Karpas-422 (cell line): ENCODE data around the gene FBXO24. TPM values are rescaled to one million over a fixed set of nuclear protein-coding genes. Genes with fewer than 3 reads are reported as not detected.
A peak's percentile ranks its signal among the peaks of the same experiment; 100 is the strongest.

Experiments
- DNase-seq: peaks from one replicate; pipeline ENCODE4 v3.0.0-alpha.2; 2015
- H2AFZ ChIP-seq: fragments of 200-600 bp; sonication (generic); 2 replicates; pipeline ENCODE4 v1.6.1; 2014; ENCODE audit warnings: antibody characterized with exemption, low read length, mixed read lengths
- H3K27ac ChIP-seq: fragments of 200-600 bp; sonication (generic); 2 replicates; pipeline ENCODE4 v1.5.1; 2014; ENCODE audit warnings: mild to moderate bottlenecking, low read length, moderate library complexity
- H3K27me3 ChIP-seq: fragments of 200-600 bp; sonication (generic); 2 replicates; pipeline ENCODE4 v1.6.1; 2014; ENCODE audit warnings: low read length, mixed read lengths
- H3K36me3 ChIP-seq: fragments of 200-600 bp; sonication (generic); 2 replicates; pipeline ENCODE4 v1.6.1; 2014; ENCODE audit warnings: low read length, mixed read lengths; ENCODE audit not compliant: insufficient read depth
- H3K4me1 ChIP-seq: fragments of 200-600 bp; sonication (generic); 2 replicates; pipeline ENCODE4 v1.6.1; 2014; ENCODE audit warnings: mild to moderate bottlenecking, low read length, mixed read lengths
- H3K4me2 ChIP-seq: fragments of 200-600 bp; sonication (generic); 2 replicates; pipeline ENCODE4 v1.6.1; 2014; ENCODE audit warnings: low read length, low read depth, mild to moderate bottlenecking; ENCODE audit not compliant: poor library complexity, severe bottlenecking
- H3K4me3 ChIP-seq: fragments of 200-600 bp; sonication (generic); 2 replicates; pipeline ENCODE4 v1.5.1; 2014; ENCODE audit warnings: mild to moderate bottlenecking, antibody characterized with exemption, low read length, mixed read lengths
- H3K79me2 ChIP-seq: fragments of 200-600 bp; sonication (generic); 2 replicates; pipeline ENCODE4 v1.6.1; 2014; ENCODE audit warnings: mild to moderate bottlenecking, low read length, mixed read lengths
- H3K9ac ChIP-seq: fragments of 200-600 bp; sonication (generic); 2 replicates; pipeline ENCODE4 v1.6.0; 2014; ENCODE audit warnings: low read length
- H3K9me2 ChIP-seq: fragments of 200-600 bp; sonication (generic), shearing (Covaris generic); replicated peaks from 2 replicates; pipeline ENCODE4 v1.6.0; 2014; ENCODE audit warnings: mild to moderate bottlenecking, low read length, moderate library complexity; ENCODE audit not compliant: insufficient read depth
- H3K9me3 ChIP-seq: fragments of 300-700, 200-600 bp; sonication (generic); 2 replicates; pipeline ENCODE4 v1.6.1; 2014; ENCODE audit warnings: low read length, mixed read lengths
- H4K20me1 ChIP-seq: fragments of 200-600 bp; sonication (generic); 2 replicates; pipeline ENCODE4 v1.6.1; 2014; ENCODE audit warnings: mild to moderate bottlenecking, antibody characterized with exemption, low read length, low read depth; ENCODE audit not compliant: insufficient read depth
- total RNA-seq: library from RNA; depleted of rRNA; stranded (reverse); fragments of >200 nt; shearing (Covaris generic); gene quantifications from 2 replicates; pipeline ENCODE4 v1.2.3, GENCODE V29; 2014; ENCODE audit warnings: low replicate concordance

Gene FBXO24
- total RNA-seq, 1 experiment from 2014 or later, result not detected

DNA sequence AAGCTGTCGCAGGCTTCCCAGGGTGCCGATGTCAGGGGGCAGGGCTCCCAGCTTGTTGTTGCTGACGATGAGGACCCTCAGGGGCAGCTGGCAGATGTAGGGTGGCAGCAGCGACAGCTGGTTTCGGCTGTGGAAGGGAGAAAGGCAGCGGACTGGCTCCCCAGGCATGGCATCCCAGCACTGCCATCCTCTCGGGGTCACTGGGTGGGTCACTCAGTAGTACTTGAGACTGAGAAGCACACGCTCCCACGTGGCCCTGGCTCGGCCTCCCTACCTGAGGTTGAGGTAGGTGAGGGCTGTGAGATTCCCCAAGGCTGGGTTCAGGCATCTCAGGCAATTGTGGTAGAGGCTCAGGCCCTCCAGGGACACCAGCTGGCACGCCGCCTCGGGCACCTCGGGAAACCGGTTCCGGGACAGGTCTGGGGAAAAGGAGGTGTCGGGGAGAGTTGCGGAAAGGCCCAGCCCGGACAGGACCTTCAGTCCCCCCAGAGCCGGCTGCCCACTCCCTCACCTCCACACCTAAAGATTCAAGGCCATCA, 4.0 kb upstream of the FBXO24 start:
- Histone ChIP-seq H3K36me3 (no peaks in the 10 kb centered on the region), H3K27ac (no peak overlapping the region), H3K9me3 (no peaks in the 10 kb centered on the region), H3K27me3 (no peaks in the 10 kb centered on the region), H3K4me2 (no peak overlapping the region), H2AFZ (no peak overlapping the region), H3K79me2 (peaks cover 21% of the 10 kb centered on the region), H3K9ac (no peak overlapping the region), H4K20me1 (no peaks in the 10 kb centered on the region; the same call in 1 of the 2 replicates), H3K4me1 (peaks cover 31% of the 10 kb centered on the region), H3K9me2 (no peaks in the 10 kb centered on the region), H3K4me3 (no peak overlapping the region)
- no peak for DNase-seq

DNA sequence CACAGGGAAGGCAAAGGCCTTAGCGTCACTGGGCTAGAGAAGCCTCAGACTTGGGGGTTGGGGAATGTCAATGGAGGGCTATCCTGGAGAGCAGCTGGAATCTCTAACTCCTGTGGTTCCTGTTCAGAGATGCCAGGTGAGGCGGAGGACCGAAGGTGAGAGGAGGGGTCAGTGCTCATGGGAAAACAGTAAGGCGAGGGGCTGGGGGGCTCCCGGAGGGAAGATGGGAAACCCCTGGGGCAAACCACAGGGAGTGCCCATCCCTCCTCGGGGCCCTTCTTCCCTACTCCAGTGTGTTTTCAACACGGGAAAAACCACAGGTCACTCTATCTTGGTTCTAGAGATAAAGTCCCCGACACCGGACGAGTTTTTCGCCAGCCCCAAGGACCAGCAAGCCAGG, 3.5 kb upstream of the FBXO24 start:
- Histone ChIP-seq H3K36me3 (no peaks in the 10 kb centered on the region), H4K20me1 (no peaks in the 10 kb centered on the region; the same call in 1 of the 2 replicates), H3K4me1 (peaks cover 32% of the 10 kb centered on the region), H3K27ac (0 out of 2 replicates have a peak overlapping the region, but pooled peaks have one; percentile 89), H3K4me3 (no peak overlapping the region), H3K9me3 (no peaks in the 10 kb centered on the region), H3K79me2 (peaks cover 21% of the 10 kb centered on the region), H3K9ac (peak overlapping the region; percentile 97; the same call in 1 of the 2 replicates), H3K9me2 (no peaks in the 10 kb centered on the region), H3K27me3 (no peaks in the 10 kb centered on the region), H2AFZ (no peak overlapping the region), H3K4me2 (no peak overlapping the region)
- DNase-seq, result no peak

DNA sequence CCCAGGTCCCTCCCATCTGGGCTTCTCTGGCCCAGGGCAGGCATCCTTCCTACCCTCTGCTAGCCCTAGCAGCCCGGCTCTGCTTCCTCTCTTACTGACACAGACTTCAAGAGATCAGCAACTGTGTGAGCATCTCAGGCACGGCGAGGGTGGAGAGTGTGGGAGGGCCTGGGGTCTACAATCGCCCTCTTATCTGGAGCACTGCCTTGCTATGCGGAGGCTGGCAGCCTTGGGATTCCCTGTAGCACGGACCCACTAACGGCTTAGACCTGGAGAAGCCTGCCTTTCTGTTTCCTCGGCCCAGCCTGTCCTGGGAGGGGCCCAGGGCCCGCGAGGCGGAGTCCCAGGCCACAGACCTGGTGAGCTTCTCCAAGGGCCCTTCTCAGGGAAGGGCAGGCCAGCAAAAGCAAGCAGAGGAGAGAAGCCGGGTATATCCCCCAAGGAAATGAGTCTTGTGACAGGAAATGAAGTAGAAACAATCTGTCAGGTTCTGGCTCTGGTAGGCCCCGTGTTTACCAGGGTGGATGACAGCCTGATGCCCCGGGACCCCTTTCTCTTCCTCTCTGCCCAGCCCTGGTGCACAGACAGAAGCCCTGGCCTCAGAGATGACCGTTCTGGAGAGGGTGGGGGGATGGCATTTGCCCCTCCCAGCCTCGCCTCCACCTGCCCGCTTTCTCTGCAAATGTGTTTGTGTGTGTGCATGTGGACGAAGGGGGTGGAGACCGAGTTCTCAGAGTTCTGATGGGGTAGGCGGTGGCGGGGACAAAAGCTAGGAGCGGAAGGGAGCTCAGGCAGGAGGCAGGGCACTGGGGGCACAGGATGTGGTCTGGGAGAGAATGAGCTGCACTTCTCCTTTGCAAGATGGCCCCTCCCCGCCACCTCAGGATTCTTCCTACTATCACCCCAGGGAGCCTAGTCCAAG, 2.7 kb upstream of the FBXO24 start:
- Histone ChIP-seq H2AFZ (peak overlapping the region; percentile 2; the same call in 1 of the 2 replicates), H3K9me2 (no peaks in the 10 kb centered on the region), H3K9me3 (no peaks in the 10 kb centered on the region), H3K27ac (peak overlapping the region; percentile 89), H3K36me3 (no peaks in the 10 kb centered on the region), H3K4me1 (peaks cover 32% of the 10 kb centered on the region), H3K79me2 (peaks cover 21% of the 10 kb centered on the region), H3K9ac (peak overlapping the region; percentile 97), H3K4me3 (peak overlapping the region; percentile 95), H3K4me2 (peak overlapping the region; percentile 97), H3K27me3 (no peaks in the 10 kb centered on the region), H4K20me1 (no peaks in the 10 kb centered on the region; the same call in 1 of the 2 replicates)
- peak; percentile 78 for DNase-seq

DNA sequence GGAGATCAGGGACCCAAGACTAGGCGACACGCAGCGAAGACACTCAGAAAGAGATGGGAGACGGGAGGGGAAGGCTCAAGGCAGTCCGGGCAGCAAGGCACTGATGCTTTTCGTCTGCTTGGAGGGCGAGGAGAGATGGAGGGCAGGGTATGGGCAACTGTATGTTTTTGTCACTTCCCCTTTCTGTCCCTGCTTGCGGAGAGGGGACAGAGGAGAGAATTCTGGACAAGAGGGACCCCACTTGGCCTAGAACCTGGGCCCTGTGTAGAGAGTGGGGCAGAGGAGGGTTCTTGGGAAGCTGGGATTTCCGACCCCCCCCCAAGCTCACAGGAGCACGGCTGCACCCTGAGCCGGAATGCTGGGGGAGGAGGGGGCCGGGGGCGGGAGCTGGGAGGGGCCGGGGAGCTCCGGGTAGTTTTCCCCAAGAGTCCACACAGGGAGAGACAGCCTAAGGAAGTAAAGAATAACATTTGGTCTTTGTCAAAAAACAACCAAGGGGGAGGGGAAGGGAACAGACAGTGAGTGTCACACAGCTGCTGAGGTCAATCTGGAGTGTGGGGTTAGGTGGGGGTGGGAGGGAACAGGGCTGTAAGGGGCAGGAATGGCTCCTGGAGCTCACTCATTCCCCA, 2.0 kb upstream of the FBXO24 start:
- DNase-seq, result peak; percentile 71

DNA sequence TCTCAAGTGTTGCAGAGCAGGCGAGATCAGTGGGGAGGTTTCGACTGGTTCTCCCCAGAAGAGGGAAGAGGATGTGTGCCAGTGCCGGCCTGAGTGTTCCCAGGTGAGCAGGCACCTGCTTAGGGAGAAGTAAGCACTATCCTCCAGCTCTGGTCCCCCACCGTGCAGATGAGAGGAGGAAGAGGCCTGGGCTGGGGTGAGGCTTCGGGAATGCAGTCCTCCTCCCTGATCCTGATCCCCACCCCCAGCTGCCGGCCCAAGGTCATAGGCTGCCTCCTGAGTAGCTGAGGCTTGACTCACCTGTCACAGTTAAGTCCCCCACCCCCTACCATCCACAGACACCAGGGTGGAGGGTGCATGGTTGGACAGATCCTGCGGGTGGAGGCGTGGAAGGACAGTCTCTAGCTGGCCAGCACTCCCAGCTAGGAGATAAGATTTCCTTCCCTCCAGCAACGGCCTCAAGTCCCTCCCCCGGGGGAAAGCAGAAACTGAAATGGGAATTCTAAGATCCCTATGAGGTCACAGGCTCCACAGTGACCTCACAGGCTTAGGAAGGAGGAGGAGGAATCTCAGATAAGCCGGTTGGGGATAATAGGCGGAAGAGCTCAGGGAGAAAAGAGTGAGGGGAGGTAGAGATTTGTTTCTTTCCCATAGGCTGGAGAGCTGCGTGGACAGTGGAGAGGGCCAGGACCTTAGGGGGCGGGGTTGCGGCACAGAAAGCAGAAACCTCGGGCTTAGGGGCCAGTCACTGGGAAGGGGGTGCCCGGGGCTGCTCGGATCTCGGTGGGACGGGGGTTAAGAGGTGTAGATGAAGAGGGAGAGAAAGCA, 1.2 kb upstream of the FBXO24 start:
- Histone ChIP-seq H3K9ac (peak overlapping the region; percentile 97), H3K27me3 (no peaks in the 10 kb centered on the region), H3K4me2 (peak overlapping the region; percentile 97), H3K79me2 (peaks cover 21% of the 10 kb centered on the region), H3K27ac (peak overlapping the region; percentile 89), H4K20me1 (no peaks in the 10 kb centered on the region; the same call in 1 of the 2 replicates), H3K36me3 (no peaks in the 10 kb centered on the region), H3K4me1 (peaks cover 32% of the 10 kb centered on the region), H3K9me3 (no peaks in the 10 kb centered on the region), H3K9me2 (no peaks in the 10 kb centered on the region), H2AFZ (no peak overlapping the region), H3K4me3 (peak overlapping the region; percentile 95)
- DNase-seq, result peak; percentile 56

More for the DNA sequence above, 2.0 kb upstream of the FBXO24 start:
- peak overlapping the region; percentile 97 for H3K9ac ChIP-seq
- peak overlapping the region; percentile 97 for H3K4me2 ChIP-seq
- no peaks in the 10 kb centered on the region; the same call in 1 of the 2 replicates for H4K20me1 ChIP-seq
- H3K4me3 ChIP-seq, result peak overlapping the region; percentile 95
- peaks cover 21% of the 10 kb centered on the region for H3K79me2 ChIP-seq
- no peaks in the 10 kb centered on the region for H3K27me3 ChIP-seq
- peaks cover 32% of the 10 kb centered on the region for H3K4me1 ChIP-seq
- peak overlapping the region; percentile 89 for H3K27ac ChIP-seq
- no peaks in the 10 kb centered on the region for H3K9me3 ChIP-seq
- no peaks in the 10 kb centered on the region for H3K9me2 ChIP-seq
- no peaks in the 10 kb centered on the region for H3K36me3 ChIP-seq
- H2AFZ ChIP-seq, result peak overlapping the region; percentile 2; the same call in 1 of the 2 replicates

DNA sequence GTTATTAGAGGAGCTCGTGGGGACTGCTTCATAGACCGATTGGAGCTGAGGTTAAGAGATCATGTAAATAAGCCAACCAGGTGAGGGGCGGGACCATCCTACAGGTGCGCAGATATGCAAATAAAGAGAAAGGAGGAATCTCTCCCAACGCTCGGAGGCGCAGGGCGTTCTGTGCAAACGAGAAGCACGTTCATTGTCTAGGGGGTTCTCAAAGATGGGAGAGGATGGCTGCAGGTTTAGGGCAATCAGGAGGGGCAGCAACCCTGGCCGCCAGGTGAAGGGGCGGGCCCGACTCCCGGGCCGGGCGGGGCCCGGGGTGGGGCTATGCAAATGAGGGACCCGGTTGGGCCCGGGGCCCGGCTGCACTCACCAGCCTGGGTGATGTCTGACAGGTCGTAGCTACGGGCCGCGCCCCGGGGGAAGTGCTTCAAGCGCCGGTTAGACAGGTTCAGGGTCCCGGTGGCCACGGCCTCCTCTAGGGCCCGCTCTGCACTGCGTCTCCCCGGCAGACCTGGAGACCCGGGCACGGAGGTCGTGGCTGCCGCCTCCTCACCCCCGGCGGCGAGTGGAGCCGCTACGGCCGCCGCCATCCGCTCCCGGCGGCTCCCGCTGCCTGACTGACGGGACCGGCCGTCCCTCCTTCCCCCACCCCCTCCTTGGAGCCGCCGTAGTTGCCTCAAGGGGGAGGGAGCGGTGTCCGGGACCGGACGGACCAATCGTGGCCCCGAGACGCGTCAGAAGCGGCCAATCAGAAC, 440 bp upstream of the FBXO24 start, which contains the start of gene LRCH4:
TSS of gene LRCH4 (minus strand) at position 619 of the 755 bp plus-strand sequence. CDS start at position 590, 29 bp downstream.
- no peaks in the 10 kb centered on the region for H3K9me2 ChIP-seq
- peaks cover 32% of the 10 kb centered on the region for H3K4me1 ChIP-seq
- peaks cover 21% of the 10 kb centered on the region for H3K79me2 ChIP-seq
- DNase-seq, result peak; percentile 77
- peak within 1 kb of the TSS; percentile 89 for H3K27ac ChIP-seq
- H4K20me1 ChIP-seq, result no peaks in the 10 kb centered on the region; the same call in 1 of the 2 replicates
- peak within 1 kb of the TSS; percentile 97 for H3K9ac ChIP-seq
- no peaks in the 10 kb centered on the region for H3K36me3 ChIP-seq
- peak within 1 kb of the TSS; percentile 95 for H3K4me3 ChIP-seq
- H2AFZ ChIP-seq, result peak within 1 kb of the TSS; percentile 84
- no peaks in the 10 kb centered on the region for H3K9me3 ChIP-seq
- H3K27me3 ChIP-seq, result no peaks in the 10 kb centered on the region
- H3K4me2 ChIP-seq, result peak within 1 kb of the TSS; percentile 97

DNA sequence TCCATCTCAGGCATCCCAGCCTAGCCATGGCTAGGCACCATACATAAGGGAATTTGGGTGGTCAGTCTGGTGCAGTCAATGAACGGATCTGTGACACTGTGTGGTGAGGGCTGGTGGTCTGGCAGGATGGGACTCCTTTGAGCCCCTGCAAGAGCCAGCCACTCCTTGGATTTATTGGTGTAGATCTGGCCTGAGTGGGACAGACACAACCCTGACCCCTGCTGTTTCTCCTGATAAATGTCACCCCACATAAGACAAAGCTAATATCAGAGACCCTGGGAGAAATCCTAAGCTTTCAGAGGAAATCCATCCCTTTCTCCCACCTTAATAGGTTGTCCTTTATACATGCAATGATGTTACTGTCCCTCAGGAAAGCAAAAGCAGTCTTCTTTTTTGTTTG, 2.3 kb downstream of the FBXO24 start:
- Histone ChIP-seq H3K36me3 (no peaks in the 10 kb centered on the region), H3K4me2 (no peak overlapping the region), H3K9me3 (no peaks in the 10 kb centered on the region), H3K4me1 (peaks cover 26% of the 10 kb centered on the region), H4K20me1 (no peaks in the 10 kb centered on the region; the same call in 1 of the 2 replicates), H2AFZ (no peak overlapping the region), H3K27me3 (no peaks in the 10 kb centered on the region), H3K27ac (no peak overlapping the region), H3K9me2 (no peaks in the 10 kb centered on the region), H3K4me3 (no peak overlapping the region), H3K9ac (no peak overlapping the region), H3K79me2 (peaks cover 15% of the 10 kb centered on the region)
- DNase-seq, result no peak
